ENCODE measurements around the gene DHRSX.
A peak's percentile ranks its signal among the peaks of the same experiment; 100 is the strongest.
"Not testable (repeated sequence)": the region's sequence is repeated elsewhere in the genome, so short reads cannot be mapped to it uniquely, and the experiment has no call there.

The DHRSX gene

DNA sequence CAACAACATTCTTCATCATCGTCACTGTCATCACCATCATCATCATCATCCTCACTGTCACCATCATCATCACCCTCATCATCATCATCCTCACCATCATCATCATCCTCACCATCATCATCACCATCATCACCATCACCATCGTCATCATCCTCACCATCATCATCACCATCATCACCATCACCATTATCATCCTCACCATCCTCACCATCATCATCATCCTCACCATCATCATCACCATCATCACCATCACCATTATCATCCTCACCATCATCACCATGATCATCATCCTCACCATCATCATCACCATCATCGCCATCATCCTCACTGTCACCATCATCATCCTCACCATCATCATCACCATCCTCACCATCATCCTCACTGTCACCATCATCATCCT, 18.9 kb upstream of the DHRSX start:
- not testable (repeated sequence) for DNase-seq (ENCODE audit: low read depth)

DNA sequence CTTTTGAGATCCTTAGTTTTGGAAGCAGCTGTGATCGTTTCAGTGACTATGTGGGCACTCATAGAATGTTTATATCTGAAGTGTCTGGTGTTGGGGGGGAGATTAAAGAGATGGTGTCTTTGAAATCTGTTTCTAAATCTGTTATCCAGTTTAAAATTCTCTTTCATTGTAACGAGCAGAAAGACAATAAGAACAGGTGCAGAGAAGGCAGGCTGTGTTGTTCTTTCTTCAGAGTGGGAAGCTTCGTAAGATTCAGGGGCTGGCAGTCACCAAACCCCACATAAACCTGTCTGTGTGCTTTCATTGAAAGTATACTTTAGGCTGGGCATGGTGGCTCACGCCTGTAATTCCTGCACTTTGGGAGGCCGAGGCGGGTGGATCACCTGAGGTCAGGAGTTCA, 16.3 kb upstream of the DHRSX start:
- DNase-seq (ENCODE audit: low read depth), result no peak

DNA sequence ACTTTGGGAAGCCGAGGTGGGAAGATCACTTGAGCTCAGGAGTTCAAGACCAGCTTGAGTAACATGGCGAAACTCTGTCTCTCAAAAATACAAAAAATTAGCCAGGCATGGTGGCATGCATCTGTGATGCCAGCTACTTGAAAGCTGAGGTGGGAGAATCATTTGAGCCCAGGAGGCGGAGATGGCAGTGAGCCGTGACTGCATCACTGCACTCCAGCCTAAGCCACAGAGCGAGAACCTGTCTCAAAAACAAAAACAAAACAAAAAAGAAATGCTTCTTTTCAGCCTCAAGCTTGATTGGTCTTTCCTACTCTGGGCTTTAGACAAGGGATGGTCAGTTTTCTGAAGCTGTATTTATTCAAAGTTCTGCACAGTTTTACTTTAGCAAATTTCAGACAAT, 15.8 kb upstream of the DHRSX start:
- DNase-seq (ENCODE audit: low read depth), result no peak

DNA sequence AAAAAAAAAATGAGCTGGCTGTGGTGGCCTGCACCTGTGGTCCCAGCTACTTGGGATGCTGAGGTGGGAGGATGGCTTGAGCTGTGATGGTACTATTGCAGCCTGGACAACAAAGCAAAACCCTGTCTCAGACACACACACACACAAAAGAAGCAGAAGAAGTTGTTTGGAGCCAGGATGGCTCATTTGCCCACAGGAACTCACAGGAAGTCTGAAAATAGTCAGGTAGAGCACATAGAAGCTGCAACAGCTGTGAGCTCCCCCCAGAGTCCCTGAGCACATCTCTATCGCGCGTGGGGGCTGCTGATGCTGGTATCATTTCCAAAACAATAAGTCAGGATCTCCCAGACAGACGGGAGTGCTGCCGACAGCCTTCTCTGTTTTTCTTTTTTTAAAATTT, 13.4 kb upstream of the DHRSX start:
- no peak for DNase-seq (ENCODE audit: low read depth)

DNA sequence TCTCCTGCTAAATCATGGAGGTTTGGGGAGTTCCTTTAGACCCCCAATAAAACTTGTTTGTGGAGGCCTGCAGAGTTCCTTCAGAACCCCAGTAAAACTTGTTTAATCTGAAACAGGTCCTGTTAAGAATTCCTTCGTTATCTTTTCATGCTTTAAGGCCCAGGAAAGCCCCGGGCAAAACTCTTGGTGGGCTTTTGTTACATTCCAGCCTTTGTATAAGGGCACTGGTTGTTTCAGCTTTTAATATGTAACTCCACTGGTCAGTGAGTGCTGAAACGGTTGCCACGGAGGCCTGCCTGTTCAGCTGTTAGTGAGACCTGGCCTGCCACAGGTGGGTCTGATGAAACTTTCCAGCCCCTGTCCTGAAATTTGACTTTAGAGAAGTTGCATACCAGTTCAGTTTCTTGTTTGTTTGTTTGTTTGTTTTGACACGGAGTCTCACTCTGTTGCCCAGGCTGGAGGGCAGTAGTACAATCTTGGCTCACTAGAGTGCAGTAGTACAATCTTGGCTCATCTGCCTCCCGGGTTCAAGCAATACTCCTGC, 12.4 kb upstream of the DHRSX start:
- DNase-seq (ENCODE audit: low read depth), result no peak

DNA sequence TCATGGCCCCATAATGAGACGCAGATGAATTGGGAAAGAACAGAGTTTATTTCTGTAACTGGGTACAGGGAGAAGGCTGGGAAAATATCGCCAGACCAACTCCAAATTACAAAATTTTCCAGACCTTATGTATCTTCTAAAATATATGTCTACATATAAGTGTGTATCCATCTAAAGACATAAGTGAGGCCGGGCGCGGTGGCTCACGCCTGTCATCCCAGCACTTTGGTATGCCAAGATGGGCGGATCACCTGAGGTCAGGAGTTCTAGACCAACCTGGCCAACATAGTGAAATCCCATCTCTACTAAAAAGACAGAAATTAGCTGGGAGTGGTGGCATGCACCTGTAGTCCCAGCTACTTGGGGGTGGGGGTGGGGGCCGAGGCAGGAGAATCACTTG, 11.7 kb upstream of the DHRSX start:
- DNase-seq (ENCODE audit: low read depth), result no peak

DNA sequence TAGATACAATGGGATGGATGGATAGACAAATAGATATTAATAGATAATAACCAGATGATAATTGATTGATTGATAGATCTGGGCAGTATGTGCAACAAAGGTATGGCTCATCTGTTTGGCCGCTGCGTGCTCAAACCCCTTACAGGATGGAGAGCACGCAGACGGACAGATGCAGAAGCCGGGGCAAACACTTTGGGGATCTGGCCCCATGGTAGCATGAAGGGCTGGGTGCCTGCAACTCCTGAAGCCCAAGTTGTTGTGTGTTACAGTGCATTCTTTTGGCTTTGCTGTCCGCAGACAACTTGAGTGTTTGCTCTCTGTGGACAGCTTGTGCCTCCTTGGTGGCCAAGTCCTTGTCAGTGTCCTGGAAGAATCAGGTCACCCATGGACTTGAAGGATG, 10.6 kb upstream of the DHRSX start:
- no peak for DNase-seq (ENCODE audit: low read depth)

DNA sequence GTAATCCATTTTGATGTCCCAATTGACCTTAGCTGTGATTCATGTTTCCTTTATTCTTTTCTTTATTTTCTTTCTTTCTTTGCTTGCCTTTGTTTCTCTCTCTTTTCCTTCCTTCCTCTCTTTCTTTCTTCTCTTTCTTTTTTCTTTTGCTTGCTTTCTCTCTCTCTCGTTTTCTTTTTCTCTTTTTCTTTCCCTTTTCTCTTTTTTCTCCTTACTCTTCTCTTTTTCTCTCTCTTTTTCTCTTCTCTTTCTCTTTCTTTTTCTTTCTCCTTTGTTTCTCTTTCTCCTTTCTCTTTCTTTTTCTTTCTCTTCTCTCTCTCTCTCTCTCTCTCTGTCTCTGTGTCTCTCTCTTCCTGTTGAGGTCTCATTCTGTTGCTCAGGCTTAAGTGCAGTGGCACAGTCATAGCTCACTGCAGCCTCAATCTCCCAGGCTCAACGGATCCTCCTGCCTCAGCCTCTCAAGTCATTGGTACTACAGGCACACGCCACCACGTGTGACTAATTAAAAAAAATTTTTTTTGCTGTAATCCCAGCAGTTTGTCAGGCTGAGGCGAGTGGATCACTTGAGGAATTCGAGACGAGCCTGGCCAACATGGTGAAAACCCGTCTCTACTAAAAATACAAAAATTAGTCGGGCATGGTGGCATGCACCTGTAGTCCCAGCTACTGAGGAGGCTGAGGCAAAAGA, 8.0 kb upstream of the DHRSX start:
- DNase-seq (ENCODE audit: low read depth), result no peak

DNA sequence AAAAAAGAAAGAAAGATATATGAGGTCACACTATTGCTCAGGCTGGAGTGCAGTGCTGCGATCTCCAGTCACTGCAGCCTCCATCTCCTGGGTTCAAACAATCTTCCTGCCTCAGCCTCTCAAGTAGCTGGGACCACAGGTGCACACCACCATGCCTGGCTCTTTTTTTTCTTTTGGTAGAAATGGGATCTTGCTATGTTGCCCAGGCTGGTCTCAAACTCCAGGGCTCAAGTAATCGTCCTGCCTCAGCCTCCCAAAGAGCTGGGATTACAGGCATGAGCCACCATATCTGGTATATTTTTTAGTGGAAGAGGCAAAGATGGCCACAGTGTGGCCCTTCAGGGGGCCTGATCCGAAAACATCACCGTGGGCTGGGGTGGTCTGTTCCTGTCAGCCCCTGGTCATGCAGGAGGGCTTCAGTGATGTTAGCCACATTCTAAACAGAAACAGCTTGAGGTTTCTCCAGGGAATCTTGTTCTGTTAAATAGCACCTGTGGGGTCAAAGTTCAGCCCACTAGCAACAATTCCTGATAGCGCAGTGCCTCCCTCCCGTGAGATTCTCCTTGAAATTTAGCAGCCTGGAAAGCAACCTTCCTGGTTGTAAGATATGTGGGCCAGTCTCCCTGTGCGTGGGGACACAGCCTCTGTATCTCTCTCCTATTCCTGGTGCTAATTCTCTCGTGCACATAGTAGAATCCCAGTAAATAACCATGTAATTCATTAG, 7.3 kb upstream of the DHRSX start:
- no peak for DNase-seq (ENCODE audit: low read depth)

DNA sequence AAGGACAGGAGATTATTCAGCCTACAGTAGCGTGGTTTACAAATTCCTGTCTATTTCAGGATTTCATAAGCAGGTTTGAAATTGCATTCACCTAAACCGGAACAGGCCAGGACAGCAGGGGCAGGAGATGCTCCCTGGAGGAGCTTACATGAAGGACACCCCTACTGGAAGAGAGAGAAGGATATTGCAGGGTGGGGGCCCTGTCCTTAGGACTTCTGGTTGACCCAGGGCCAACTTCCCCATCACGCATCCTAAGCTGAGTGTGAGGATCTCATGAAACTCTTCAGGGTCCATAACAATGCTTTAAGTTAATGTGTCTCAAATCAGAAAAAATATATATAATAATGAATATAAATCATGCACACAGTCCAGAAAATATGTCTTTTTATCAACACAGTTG, 6.4 kb upstream of the DHRSX start:
- DNase-seq (ENCODE audit: low read depth), result no peak

DNA sequence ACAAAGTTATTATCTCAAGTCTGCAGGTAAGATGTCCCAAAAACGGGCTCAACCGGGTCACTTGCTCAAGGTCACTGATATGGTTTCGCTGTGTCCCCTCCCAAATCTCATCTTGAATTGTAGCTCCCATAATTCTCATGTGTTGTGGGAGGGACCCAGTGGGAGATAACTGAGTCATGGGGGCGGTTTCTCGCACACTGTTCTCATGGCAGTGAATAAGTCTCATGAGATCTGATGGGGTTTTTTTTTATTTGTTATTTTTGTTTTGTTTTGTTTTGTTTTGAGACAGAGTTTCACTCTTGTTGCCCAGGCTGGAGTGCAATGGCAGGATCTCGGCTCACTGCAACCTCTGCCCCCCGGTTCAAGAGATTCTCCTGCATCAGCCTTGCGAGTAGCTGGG, 4.6 kb upstream of the DHRSX start:
- not testable (repeated sequence) for DNase-seq (ENCODE audit: low read depth)

DNA sequence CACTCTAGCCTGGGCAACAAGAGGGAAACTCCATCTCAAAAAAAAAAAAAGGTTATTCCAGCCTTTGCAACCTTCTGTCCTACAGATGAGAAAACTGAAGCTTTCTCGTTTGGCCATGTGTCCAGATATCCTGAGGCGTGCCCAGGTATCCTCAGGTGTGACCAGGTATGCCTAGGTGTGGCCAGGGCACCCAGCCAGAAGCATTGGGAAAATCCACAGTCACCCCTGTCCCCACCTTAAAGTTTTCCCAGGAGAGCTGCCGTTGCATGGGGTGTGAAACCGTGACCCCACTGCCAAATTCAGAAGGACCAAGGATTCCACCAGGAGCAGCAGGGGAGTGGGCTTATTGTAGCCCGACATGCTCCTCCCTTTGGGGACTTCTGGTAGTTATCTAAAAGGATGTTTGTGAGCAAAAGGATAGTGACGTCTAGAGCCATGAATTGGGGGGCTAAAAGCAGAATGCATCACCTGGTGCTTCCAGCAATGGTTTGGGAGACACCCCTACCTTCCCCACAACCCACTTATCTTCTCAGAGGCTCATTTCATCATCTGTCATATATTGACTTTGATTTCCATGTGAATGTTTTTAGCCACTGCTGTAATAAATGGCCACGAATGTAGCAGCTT, 4.0 kb upstream of the DHRSX start:
- no peak for DNase-seq (ENCODE audit: low read depth)

DNA sequence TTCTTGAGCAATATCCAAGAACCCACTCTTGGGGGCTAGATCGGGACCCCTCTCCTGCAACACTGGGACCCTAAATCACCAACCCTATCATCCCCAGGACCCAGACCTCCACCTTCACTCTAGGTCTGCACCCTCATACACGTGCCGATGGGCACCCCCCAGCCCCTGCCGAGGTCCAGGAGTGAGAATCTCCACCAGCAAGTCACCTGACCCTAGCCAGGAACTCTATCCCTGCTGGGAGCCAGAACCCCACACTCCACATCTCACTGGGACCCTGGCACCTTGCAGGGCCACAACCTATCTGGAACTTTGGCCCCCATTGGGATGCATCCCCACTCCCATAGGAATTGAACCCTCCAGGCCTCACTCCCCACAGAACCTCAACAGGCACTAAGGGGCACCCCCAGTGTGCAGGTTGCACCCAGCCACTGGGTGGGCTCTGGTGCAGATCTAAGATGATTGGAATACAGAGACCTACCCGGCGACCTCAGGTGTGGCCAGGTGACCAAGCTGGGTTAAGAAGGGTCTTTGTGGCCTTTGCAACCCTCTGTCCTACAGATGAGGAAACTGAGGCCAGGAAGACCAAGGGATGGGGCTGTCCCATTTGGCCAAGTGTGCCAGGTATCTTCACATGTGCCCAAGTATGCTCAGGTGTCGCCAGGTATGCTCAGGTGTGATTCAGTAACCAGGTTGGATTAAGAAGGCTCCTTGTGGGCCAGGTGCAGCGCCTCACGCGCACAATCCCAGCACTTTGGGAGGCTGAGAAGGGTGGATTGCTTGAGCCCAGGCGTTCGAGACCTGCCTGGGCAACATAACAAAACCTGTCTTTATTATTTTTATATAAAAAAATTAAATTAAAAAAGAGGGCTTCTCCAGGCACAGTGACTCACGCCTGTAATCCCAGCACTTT, 3.1 kb upstream of the DHRSX start:
- no peak for DNase-seq (ENCODE audit: low read depth)

DNA sequence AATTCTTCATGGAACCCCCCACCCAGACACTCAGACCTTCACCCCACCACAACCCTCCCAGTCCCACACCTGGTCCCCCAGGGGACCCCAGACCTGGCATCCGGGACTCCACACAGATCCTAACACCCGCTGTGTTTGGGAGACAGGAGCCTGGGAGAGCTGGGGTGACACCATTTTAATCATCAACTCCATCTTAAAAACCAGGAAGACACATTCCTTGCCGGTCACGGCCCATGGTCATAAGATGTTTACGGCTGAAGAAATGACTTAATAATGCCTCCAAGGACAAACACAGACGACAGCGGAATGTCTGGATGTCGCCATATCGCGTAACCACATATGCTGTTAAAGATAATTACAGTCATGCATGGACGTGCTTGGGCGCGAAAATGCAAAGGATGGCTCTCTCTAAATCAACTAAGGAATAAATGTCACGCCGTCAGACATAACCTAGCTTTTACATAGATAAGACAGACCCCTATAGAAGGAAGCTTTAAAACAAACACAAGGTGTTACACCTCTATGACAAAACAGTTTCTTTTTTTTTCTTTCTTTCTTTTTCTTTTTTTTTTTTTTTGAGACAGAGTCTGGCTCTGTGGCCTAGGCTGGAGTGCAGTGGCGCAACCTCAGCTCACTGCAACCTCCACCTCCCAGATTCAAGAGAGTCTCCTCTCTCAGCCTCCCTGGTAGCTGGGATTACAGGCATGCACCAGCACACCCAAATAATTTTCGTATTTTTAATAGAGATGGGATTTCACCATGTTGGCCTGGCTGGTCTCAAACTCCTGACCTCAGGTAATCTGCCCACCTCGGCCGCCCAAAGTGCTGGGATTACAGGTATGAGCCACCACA, 2.1 kb upstream of the DHRSX start:
- DNase-seq (ENCODE audit: low read depth), result peak; percentile 21

DNA sequence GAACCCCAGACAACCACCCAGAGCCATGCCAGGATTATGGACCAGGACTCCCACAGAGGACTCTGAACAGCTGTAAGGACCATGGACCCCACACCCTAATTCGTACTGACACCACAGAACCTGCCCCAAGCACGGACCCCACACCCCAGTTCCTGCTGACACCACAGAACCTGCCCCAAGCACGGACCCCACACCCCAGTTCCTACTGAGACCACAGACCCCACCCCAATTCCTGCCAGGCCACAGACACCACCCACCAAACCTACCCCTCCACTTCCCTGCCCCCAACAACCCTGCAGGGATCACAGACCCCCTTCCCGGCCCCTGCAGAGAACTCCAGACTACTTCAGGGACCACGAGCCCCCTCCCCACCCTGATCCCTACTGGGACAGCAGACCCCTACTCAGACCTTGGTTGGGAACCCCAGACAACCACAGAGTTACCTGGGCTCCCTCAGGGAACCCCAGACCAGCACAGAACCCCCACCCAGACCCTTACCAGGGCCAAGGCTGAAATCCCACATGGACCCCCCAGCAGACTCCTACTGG, 1.4 kb upstream of the DHRSX start:
- DNase-seq (ENCODE audit: low read depth), result no peak

DNA sequence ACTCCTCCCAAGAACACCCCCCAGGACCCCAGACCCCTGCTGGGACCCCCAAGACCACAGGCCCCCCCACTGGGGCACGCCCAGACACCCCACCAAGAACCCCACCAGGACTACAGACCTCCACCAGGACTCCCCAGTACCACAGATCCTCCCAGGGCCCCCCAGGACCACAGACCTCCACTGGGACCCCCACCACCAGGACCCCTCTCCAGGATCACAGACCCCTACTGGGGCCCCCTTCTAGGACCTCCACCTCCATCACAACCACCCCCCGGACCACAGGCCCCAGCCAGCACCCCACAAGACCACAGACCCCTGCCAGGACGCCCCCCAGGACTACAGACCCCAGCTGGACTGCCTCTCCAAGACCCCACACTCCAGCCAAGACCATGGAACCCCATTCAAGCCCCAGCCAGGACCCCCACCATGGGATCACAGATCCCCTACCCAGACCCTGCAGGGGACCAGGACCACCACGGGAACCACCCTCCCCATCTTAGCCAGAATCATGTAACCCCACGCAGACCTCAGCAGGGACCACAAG, 855 bp upstream of the DHRSX start:
- no peak for DNase-seq (ENCODE audit: low read depth)

DNA sequence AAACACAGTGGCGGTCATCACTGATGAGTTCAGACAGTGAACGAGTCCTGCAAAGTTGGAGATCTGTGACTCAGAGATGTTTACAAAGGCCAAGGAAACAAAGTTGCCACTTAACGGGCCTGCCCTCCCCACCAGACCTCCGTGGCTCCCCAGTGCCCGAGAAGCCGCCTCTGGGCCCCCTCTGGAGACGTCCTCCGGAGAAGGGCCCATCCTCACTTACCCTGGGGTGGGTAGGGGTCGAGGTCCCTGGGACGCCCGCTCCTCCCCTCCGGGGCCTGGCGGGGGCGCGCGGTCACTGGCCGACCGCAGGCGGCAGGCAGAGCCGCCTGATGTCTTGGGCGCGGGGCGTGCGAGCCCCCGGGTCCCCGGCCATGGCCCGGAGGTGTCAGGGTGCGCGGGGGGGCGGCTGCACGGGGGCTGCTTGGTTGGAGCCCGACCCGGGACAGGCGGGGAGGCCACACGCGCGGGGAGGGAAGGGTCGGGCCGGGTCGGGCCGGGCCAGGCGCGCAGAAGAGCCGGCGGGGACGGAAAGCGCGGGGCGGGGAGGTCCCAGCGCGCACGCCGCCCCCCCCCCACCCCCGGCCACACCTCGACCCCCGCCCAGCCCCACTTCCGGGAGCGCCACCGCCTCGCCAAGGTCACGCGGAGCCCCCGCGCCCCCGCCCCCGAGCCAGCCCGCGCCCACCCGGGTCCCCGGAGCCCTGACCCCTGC, 529 bp downstream of the DHRSX start:
- peak; percentile 79 for DNase-seq (ENCODE audit: low read depth)

DNA sequence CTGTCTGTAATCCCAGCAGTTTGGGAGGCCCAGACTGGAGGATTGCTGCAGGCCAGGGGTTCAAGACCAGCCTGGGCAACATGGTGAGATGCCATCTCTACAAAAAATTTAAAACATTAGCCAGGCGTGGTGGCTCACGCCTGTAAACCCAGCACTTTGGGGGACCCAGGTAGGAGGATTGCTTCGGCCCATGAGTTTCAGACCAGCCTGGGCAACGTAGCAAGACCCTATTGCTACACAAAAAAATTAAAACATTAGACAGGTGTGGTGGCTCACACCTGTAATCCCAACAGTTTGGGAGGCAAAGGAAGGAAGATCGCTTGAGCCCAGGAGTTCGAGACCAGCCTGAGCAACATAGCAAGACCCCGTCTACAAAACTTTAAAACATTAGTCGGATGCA, 1.3 kb downstream of the DHRSX start:
- DNase-seq (ENCODE audit: low read depth), result no peak

DNA sequence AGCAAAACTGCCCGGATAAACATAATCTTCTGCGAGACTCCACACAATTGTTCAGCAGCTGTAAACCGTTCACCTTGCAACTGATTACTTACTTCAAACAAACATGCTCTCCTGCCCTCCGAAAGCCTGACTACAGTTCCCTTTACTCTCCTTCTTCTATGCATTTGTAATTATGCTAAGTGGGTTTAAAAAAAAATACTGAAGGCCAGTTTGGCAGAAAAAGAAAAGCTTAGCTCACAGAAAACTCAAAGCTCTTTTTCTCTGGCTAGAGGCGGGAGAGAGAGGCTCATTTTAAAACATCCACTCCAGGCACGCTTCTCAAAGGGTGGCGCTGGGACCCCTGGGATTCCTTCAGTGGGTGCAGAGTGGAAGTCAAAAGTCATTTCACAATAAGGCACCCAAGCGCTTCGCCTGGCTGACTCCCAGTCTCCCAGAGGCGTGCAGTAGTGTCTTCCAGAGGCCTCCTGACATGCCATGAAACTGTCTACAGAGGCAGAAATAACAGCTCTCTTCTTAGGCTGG, 1.9 kb downstream of the DHRSX start:
- no peak for DNase-seq (ENCODE audit: low read depth)
